Brain microvascular endothelial cell (primary cell): ENCODE measurements around the gene YRDC.

Source experiments
- DNase-seq: peaks from one replicate; pipeline ENCODE4 v3.0.0-alpha.2; 2020
- H3K27ac ChIP-seq: fragments of 250-450 bp; sonication (Bioruptor Pico); 2 replicates; pipeline ENCODE4 v1.5.1; 2020; ENCODE audit warnings: mild to moderate bottlenecking, moderate library complexity
- H3K27me3 ChIP-seq: fragments of 250-450 bp; sonication (Bioruptor Pico); replicated peaks from 2 replicates; pipeline ENCODE4 v1.5.1; 2020; ENCODE audit warnings: mild to moderate bottlenecking
- H3K36me3 ChIP-seq: fragments of 250-450 bp; sonication (Bioruptor Pico); replicated peaks from 2 replicates; pipeline ENCODE4 v1.5.1; 2020; ENCODE audit warnings: mild to moderate bottlenecking
- H3K4me3 ChIP-seq: 2 replicates; pipeline ENCODE4 v1.5.1; 2011; ENCODE audit warnings: low read depth, mild to moderate bottlenecking, control low read depth, low read length, moderate library complexity
- in situ Hi-C: cut with HindIII; loops from 2 replicates; pipeline ENCODE4 v1.10.0; 2017; ENCODE audit warnings: low sequenced_read_pairs, low pct_ligation_motif_present
- TF ChIP-seq, protein P1 (sequence below): IDR thresholded peaks from 2 replicates; pipeline ENCODE4 v1.5.1; 2011; ENCODE audit warnings: low read depth, mild to moderate bottlenecking, moderate library complexity, low read length, control low read depth, inconsistent platforms; ENCODE audit errors: missing control alignments

YRDC gene

DNA sequence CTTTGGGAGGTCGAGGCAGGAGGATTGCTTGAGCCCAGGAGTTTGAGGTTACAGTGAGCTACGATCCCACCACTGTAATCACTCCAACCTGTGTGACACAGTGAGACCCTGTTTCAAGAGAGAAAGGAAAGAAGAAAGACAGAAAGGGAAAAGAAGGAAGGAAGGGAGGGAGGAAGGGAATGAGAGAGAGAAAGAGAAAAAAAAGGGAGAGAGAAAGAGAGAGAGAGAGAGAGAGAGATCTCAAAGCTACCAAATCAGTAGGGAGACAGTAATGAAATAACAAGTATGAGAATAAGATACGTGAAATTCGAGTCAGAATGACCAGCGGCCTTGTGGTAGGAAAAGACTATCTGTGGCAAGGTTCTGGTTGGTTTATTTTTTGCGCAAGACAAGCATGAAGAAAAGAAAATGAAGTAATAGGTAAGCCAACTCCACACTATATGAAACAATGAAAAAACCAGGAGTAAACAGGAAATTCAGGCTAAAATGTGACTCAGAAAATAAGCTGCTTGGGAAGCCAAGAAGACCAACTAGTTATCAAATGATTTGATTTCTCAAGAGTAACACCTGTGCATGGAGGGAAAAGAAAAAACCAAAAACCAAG, 42.4 kb upstream of the YRDC start:
- H3K27ac ChIP-seq: no peak overlapping the region
- no peak for DNase-seq
- TF ChIP-seq, protein P1, sequence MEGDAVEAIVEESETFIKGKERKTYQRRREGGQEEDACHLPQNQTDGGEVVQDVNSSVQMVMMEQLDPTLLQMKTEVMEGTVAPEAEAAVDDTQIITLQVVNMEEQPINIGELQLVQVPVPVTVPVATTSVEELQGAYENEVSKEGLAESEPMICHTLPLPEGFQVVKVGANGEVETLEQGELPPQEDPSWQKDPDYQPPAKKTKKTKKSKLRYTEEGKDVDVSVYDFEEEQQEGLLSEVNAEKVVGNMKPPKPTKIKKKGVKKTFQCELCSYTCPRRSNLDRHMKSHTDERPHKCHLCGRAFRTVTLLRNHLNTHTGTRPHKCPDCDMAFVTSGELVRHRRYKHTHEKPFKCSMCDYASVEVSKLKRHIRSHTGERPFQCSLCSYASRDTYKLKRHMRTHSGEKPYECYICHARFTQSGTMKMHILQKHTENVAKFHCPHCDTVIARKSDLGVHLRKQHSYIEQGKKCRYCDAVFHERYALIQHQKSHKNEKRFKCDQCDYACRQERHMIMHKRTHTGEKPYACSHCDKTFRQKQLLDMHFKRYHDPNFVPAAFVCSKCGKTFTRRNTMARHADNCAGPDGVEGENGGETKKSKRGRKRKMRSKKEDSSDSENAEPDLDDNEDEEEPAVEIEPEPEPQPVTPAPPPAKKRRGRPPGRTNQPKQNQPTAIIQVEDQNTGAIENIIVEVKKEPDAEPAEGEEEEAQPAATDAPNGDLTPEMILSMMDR: no peak
- in situ Hi-C loops: no loop called here
- no peaks in the 10 kb centered on the region for H3K27me3 ChIP-seq
- peaks cover 6% of the 10 kb centered on the region for H3K36me3 ChIP-seq
- no peak overlapping the region for H3K4me3 ChIP-seq

DNA sequence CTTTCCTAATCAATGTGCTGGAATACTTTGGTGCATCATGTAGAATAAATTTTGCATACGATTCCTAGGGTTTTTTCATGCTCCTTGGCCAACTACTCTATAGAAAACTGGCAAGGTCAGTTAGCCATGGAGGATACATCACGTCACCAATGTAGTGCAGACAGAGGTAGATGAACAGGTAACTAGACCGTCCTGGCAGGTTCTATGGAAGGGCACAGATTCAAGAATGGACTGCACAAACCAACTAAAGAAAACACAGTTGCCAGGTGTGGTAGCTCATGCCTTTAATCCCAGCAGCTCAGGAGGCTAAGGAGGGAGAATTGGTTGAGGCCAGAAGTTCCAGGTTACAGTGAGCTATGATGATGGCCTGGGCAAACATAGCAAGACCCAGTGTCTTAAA, 41.5 kb upstream of the YRDC start:
- Histone ChIP-seq H3K27me3 (no peaks in the 10 kb centered on the region), H3K36me3 (peaks cover 6% of the 10 kb centered on the region), H3K4me3 (no peak overlapping the region), H3K27ac (no peak overlapping the region)
- TF ChIP-seq, protein P1: no peak
- no peak for DNase-seq
- in situ Hi-C loops: no loop called here

DNA sequence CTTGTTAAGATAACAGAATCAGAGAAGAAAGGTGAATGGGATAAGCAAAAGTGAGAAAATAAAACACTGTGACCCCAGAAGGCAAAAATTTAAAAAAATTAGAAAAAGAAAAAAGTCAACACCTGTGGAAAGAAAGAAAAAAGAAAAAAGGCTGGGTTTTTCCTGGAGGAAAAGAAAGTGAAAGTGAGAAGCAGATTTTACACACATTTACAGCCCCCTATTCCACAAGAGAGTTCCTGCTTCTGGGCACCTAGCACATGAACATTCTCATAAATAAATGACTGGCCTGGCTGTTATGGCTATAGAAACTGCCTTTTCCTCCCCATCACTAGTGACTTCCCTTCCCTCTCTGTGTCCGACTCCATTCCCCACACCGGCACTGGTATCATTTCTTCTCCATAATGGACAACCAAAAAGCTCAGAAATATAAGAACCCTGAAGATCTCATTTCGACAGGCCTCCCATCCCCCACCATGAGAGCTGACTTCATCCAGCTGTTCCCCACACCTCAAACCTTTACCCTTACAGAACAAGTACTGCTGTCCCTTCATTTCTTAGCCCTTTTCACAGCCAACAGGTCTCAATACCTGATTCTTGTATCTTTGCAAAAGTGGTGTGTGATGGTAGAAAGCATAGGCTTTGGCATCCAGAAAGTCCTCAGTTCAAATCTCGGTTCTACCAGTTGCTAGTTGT, 38.8 kb upstream of the YRDC start:
- in situ Hi-C loops: no loop called here
- Histone ChIP-seq H3K27me3 (no peaks in the 10 kb centered on the region), H3K36me3 (peaks cover 6% of the 10 kb centered on the region), H3K27ac (no peak overlapping the region), H3K4me3 (no peak overlapping the region)
- no peak for DNase-seq
- TF ChIP-seq, protein P1: no peak

DNA sequence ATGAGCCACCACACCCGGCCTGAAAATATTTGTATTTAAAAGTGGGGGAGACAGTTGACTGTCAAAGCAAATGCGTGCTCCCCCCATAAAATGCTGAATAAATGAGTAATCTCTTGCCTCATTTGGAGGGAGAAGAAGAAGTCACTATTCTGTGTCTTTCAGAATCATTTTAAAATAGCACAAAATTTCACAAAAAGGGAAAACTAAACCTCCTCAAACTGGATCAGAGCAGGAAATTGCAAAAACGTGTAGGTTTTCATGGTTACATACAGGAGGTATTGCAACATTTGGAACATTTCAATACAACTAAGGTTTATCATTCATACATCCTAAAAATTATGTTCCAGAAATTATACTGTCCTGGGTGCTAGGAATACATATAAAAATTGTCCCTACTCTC, 37.8 kb upstream of the YRDC start:
- in situ Hi-C loops: no loop called here
- no peak for DNase-seq
- TF ChIP-seq, protein P1: no peak
- H3K36me3 ChIP-seq: peaks cover 6% of the 10 kb centered on the region
- H3K27me3 ChIP-seq: no peaks in the 10 kb centered on the region
- no peak overlapping the region for H3K27ac ChIP-seq
- no peak overlapping the region for H3K4me3 ChIP-seq

DNA sequence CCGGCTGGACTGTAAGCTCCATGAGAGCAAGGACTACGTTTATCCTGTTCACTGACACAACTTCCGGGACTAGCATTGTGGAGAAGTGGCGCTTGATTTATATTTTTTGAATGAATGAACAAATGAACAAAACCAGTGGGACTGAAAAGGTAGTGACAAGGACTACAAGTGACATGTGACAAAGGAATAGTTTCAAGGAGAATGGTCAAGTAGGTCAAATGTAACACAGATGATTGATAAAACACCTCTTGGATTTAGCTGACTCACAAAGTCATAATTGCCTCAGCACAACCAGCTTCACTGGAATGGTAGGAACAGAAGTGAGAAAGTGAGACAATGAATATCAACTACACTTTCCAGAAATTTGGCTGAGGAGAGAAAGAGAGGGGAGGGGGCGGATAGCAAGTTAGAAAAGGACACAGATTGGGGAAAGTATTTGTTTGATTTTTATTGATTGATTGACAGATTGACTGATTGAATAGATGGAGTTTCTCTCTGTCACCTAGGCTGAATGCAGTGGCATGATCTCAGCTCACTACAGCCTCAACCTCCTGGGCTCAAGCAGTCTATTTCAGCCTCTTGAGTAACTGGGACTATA, 37.1 kb upstream of the YRDC start:
- no peaks in the 10 kb centered on the region for H3K27me3 ChIP-seq
- H3K4me3 ChIP-seq: no peak overlapping the region
- in situ Hi-C loops: no loop called here
- no peak for DNase-seq
- peaks cover 6% of the 10 kb centered on the region for H3K36me3 ChIP-seq
- TF ChIP-seq, protein P1: no peak
- no peak overlapping the region for H3K27ac ChIP-seq

DNA sequence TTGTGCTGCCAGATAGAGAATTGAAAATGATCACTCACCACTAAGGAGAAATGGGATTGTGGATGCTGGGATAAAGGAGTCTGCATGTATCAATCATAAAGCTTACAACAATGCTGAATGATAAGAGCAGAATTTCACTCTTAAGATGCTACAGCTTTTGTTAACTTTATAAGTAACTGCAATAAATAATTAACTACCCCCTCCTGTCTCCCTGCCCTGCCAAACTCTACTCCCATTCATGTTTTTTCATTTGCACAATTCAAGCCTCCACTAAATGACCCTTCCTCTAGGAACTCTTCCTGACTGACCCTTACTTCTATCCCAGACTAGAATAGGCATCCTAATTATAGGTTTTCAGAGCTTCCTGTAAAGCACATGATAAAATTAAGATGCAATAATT, 36.5 kb upstream of the YRDC start:
- no peaks in the 10 kb centered on the region for H3K27me3 ChIP-seq
- DNase-seq: no peak
- H3K4me3 ChIP-seq: no peak overlapping the region
- in situ Hi-C loops: no loop called here
- H3K36me3 ChIP-seq: peaks cover 11% of the 10 kb centered on the region
- H3K27ac ChIP-seq: no peak overlapping the region
- TF ChIP-seq, protein P1: no peak
